Ovary (tissue), 3 donors: ENCODE results near the gene SORT1.

ENCODE experiments used
- CTCF ChIP-seq, 3 donors: fragments of 450-650 bp in 2 of 3; fragments of 200-600 bp in 1 of 3; IDR thresholded peaks; one replicate each; pipeline versions ENCODE4 v1.5.1 to v1.8.0; 2016 to 2022; ENCODE audit warnings: antibody characterized with exemption in 3 of 3, mild to moderate bottlenecking in 1 of 3
- EP300 ChIP-seq: sonication (generic); formaldehyde crosslinking; IDR thresholded peaks from one replicate; pipeline ENCODE4 v1.6.1; 2017; ENCODE audit warnings: antibody characterized with exemption
- POLR2A ChIP-seq: fragments of 450-650 bp; IDR thresholded peaks from one replicate; pipeline ENCODE4 v1.6.1; 2017; ENCODE audit warnings: antibody characterized with exemption, mild to moderate bottlenecking, moderate library complexity
- donor health status: DM: no; HTN: no; CAD: no.

GRCh38 chr1:109322974-109323373, 74.7 kb downstream of the SORT1 start:
- TF ChIP-seq POLR2A (no peak), CTCF (IDR thresholded peaks at IDR 0.05) (no peak), EP300 (no peak)
